ENCODE results near the gene DRG2.
A peak's percentile ranks its signal among the peaks of the same experiment; 100 is the strongest.

The DRG2 gene

DNA sequence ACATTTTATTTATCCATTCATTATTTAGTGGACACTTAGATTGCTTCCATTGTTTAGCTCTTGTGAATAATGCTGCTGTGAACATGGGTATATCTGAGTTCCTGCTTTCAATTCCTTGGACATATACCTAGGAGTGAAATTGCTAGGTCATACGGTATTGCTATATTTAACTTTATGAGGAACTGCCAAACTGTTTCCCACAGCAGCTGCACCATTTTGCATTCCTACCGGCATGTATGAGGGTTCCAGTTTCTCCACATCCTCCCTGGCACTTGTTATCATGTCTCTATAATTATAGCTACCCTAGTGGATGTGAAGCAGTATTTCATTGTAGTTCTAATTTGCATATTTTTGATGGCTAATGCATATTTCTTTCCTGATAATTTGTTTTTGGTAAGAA is 23.7 kb upstream of the DRG2 start:
- Mint-ChIP-seq H3K27me3 (no peaks in the 10 kb centered on the region), H3K4me3 (no peak overlapping the region), H3K27ac (no peak overlapping the region), H3K9me3 (ENCODE audit: low read depth) (no peaks in the 10 kb centered on the region), H3K4me1 (ENCODE audit: low read depth) (no peaks in the 10 kb centered on the region), H3K36me3 (peaks cover 2% of the 10 kb centered on the region)

DNA sequence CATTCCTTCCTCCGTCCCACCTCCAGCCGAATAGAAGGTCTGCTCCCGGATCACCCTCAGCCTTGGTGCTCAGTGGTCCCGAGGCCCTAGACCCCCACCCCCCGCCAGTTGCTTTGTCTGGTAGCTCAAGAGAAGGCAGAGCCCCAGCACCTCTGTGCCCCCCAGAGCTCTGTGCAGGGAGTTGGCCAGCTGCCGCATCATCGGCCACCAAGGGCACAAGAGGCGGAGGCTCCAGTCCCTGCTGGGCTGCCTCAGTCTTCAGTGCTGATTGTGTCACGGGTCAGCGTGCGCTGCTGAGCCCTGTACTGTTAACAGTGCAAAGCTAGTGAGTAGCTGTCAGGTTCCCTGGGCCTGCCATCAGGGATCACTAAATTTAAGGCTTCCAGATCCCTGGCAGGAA is 22.2 kb upstream of the DRG2 start:
- no peaks in the 10 kb centered on the region for H3K9me3 Mint-ChIP-seq (ENCODE audit: low read depth)
- no peak overlapping the region for H3K27ac Mint-ChIP-seq
- H3K27me3 Mint-ChIP-seq: no peaks in the 10 kb centered on the region
- no peaks in the 10 kb centered on the region for H3K4me1 Mint-ChIP-seq (ENCODE audit: low read depth)
- peaks cover 2% of the 10 kb centered on the region for H3K36me3 Mint-ChIP-seq
- H3K4me3 Mint-ChIP-seq: no peak overlapping the region

DNA sequence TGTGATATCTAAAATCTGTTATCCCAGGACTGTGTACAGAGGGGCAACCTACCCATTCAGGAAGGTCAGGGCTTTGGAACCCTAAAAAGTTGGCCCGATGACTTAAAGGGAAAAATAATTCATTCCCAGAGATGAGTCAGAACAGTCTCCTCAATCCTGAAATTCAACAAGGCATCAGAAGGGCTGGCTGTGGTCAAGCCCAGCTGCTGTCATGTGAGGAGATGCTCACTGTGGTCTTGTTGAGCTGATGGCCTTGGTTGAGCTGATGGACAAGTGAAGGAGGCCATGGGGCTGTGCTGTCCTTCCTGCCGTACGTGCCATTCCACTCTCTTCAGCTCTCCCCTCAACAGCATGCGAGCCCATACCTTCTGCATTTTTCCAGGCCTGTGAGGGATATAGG is 20.9 kb upstream of the DRG2 start:
- Mint-ChIP-seq H3K27me3 (no peaks in the 10 kb centered on the region), H3K4me3 (no peak overlapping the region), H3K36me3 (peaks cover 2% of the 10 kb centered on the region), H3K9me3 (ENCODE audit: low read depth) (no peaks in the 10 kb centered on the region), H3K27ac (no peak overlapping the region), H3K4me1 (ENCODE audit: low read depth) (peaks cover 9% of the 10 kb centered on the region)

DNA sequence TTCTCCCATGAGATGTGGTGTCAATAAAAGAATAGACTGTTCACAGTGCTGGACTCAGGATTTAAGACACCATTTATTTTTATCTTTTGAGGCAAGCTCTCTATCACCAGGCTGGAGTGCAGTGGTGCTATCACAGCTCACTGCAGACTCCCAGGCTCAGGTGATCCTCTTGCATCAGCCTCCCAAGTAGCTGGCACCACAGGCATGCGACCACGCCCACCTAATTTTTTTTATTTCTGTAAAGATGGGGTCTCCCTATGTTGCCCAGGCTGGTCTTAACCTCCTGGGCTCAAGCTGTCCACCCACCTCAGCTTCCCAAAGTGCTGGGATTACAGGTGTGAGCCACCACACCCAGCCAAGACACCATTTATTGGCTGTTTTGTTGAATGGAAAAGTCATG is 18.6 kb upstream of the DRG2 start:
- H3K36me3 Mint-ChIP-seq: no peaks in the 10 kb centered on the region
- peaks cover 10% of the 10 kb centered on the region for H3K4me1 Mint-ChIP-seq (ENCODE audit: low read depth)
- H3K4me3 Mint-ChIP-seq: no peak overlapping the region
- no peaks in the 10 kb centered on the region for H3K9me3 Mint-ChIP-seq (ENCODE audit: low read depth)
- H3K27me3 Mint-ChIP-seq: no peaks in the 10 kb centered on the region
- H3K27ac Mint-ChIP-seq: no peak overlapping the region

DNA sequence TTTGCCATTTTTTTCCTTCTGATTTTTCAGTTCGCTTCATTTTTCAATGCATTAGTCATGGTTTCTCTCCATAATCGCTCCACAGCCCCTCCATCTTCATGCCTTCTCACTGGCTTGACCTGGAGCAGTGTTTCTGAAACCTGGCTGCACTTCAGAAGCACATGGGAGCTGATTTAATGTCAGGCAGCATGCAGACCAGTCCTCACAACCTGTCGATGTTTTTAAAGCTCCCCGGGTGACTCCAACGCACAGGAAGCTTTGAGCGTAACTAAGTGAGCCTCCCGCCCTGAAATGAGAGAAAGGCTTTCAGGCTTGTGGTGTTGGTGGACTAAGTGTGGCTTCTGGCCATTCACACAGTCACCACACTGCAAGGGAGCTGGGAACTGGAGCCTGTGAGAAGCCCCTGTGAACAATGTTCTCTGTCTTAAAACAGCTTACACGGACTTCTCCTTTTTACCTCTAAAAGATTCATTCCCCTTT is 16.8 kb upstream of the DRG2 start:
- H3K4me3 Mint-ChIP-seq: no peak overlapping the region
- no peak overlapping the region for H3K27ac Mint-ChIP-seq
- peaks cover 10% of the 10 kb centered on the region for H3K4me1 Mint-ChIP-seq (ENCODE audit: low read depth)
- H3K27me3 Mint-ChIP-seq: no peaks in the 10 kb centered on the region
- no peaks in the 10 kb centered on the region for H3K9me3 Mint-ChIP-seq (ENCODE audit: low read depth)
- H3K36me3 Mint-ChIP-seq: no peaks in the 10 kb centered on the region

DNA sequence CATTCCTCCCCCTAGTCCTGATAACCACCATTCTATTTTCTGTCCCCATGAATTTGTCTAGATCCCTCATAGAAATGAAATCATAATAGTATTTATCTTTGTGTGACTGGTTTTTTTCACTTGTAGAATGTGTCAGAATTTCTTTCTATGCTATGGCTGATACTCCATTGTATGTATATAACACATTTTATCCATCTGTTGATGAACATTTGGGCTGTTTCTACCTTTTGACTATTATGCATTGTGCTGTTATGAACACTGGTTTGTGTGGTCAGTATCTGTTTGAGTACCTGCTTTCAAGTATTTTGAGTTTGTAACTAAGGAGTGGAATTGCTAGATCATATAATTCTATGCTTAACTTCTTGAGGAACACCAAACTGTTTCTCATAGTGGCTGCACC is 16.0 kb upstream of the DRG2 start:
- no peak overlapping the region for H3K4me3 Mint-ChIP-seq
- H3K27me3 Mint-ChIP-seq: no peaks in the 10 kb centered on the region
- no peaks in the 10 kb centered on the region for H3K9me3 Mint-ChIP-seq (ENCODE audit: low read depth)
- H3K4me1 Mint-ChIP-seq (ENCODE audit: low read depth): peaks cover 10% of the 10 kb centered on the region
- no peaks in the 10 kb centered on the region for H3K36me3 Mint-ChIP-seq
- H3K27ac Mint-ChIP-seq: no peak overlapping the region

DNA sequence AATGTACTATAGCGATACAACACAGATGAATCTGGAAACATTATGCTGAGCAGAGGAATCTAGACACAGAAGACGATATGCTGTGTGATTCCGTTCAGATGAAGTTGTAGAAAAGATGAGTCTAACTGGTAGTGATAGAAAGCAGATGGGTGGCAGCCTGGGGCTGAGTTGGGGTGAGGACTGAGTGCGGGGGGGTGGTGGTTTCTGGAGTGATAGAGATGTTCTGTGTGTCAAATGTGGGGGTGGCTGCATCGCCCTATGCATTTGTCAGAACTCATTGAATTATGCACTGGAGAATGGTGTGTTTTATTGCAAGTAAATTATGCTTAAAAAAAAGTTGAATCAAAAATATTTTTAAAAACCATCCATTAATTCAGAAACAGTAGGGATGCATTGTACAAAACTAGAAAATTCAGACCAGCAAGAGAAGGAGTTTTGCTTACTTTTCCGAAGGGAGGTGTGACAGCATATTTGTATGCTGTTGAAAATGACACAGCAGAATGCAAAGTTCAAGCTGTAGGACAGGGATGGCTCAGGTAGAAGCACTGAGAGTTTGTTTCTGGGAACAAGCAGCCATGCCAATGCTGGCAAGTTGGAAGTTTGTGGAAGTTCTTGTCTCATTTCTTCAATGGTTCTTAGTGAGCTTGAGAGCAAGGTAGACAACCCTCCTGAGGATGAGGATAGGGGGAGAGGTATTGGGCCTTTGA is 13.0 kb upstream of the DRG2 start:
- H3K4me1 Mint-ChIP-seq (ENCODE audit: low read depth): peaks cover 10% of the 10 kb centered on the region
- no peaks in the 10 kb centered on the region for H3K9me3 Mint-ChIP-seq (ENCODE audit: low read depth)
- no peak overlapping the region for H3K27ac Mint-ChIP-seq
- no peak overlapping the region for H3K4me3 Mint-ChIP-seq
- H3K36me3 Mint-ChIP-seq: no peaks in the 10 kb centered on the region
- peaks cover 3% of the 10 kb centered on the region for H3K27me3 Mint-ChIP-seq

DNA sequence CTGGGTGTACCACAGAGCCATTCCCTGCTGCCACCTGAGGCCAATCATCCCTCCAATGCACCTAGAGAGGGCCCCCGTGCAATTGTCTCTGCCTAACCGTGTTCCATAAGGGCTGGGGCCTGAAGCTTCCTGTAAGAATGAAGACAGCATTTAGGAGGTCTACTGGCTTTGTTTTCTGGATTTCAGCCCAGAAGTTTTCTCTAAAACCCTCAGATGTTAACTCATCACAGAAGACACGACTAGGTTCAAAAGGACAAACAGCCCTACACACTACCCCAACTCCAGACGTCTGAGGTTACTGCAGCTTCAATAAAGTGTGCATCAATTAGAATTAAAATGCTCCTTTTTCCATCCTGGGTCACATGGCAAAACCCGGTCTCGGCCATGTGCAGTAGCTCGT is 10.8 kb upstream of the DRG2 start:
- no peak overlapping the region for H3K27ac Mint-ChIP-seq
- H3K27me3 Mint-ChIP-seq: peaks cover 5% of the 10 kb centered on the region
- H3K36me3 Mint-ChIP-seq: no peaks in the 10 kb centered on the region
- no peaks in the 10 kb centered on the region for H3K4me1 Mint-ChIP-seq (ENCODE audit: low read depth)
- H3K9me3 Mint-ChIP-seq (ENCODE audit: low read depth): no peaks in the 10 kb centered on the region
- H3K4me3 Mint-ChIP-seq: no peak overlapping the region

DNA sequence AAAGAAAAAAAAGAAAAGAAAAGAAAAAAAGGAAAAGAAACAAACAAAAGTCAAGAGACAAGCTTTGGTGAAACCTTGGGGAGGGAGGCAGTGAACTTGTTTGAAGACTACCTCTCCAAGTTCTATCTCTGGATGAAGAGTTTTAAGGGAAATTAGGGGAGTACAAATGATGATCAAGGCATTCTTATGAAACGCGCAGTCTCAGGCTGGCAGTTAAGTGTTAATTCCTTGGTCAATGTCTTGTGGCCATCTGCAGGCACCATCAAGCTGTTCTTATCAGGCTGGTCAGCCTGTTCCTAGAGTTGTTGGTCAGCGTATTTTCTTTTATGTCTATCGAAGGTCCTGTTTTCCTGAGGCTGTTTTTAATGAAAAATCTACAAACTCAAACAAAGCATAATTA is 8.2 kb upstream of the DRG2 start:
- peaks cover 5% of the 10 kb centered on the region for H3K27me3 Mint-ChIP-seq
- H3K36me3 Mint-ChIP-seq: no peaks in the 10 kb centered on the region
- no peak overlapping the region for H3K27ac Mint-ChIP-seq
- H3K4me1 Mint-ChIP-seq (ENCODE audit: low read depth): no peaks in the 10 kb centered on the region
- no peaks in the 10 kb centered on the region for H3K9me3 Mint-ChIP-seq (ENCODE audit: low read depth)
- no peak overlapping the region for H3K4me3 Mint-ChIP-seq

DNA sequence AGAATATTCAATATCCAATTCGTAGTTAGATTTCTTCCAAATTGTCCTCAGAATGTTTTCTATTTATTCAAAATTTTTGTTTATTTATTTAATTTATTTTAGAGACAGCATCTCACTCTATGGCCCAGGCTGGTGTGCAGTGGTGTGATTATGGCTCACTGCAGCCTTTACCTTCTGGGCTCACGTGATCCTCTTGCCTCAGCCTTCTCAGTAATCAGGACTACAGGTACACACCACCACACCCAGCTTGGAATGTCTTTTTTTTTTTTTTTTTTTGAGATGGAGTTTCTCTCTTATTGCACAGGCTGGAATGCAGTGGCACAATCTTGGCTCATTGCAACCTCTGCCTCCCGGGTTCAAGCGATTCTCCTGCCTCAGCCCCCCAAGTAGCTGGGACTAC is 3.5 kb upstream of the DRG2 start:
- H3K36me3 Mint-ChIP-seq: no peaks in the 10 kb centered on the region
- no peaks in the 10 kb centered on the region for H3K9me3 Mint-ChIP-seq (ENCODE audit: low read depth)
- H3K27ac Mint-ChIP-seq: no peak overlapping the region
- peaks cover 3% of the 10 kb centered on the region for H3K27me3 Mint-ChIP-seq
- no peak overlapping the region for H3K4me3 Mint-ChIP-seq
- peaks cover 17% of the 10 kb centered on the region for H3K4me1 Mint-ChIP-seq (ENCODE audit: low read depth)

DNA sequence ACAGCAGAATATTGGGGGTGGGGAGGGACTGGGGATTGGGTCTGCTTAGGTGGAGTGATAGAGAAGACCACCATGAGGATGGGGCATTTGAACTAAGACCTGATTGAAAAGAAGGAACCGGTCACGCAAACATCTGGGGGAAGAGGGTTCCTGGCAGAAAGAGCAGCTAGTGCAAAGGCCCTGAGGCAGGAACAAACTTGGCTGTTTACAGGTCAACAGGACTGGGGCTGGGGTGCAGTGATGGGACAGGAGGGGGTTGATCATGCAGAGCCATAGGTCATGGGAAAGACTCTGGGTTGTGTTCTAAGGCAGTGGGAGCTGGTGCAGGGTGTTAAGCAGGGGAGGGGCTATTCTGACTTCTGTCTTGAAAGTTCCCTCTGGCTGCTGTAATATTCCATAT is 1.9 kb downstream of the DRG2 start:
- Mint-ChIP-seq H3K27me3 (no peaks in the 10 kb centered on the region), H3K27ac (peak overlapping the region; percentile 55), H3K9me3 (ENCODE audit: low read depth) (no peaks in the 10 kb centered on the region), H3K4me1 (ENCODE audit: low read depth) (peaks cover 35% of the 10 kb centered on the region), H3K4me3 (peak overlapping the region; percentile 99), H3K36me3 (peaks cover 5% of the 10 kb centered on the region)

DNA sequence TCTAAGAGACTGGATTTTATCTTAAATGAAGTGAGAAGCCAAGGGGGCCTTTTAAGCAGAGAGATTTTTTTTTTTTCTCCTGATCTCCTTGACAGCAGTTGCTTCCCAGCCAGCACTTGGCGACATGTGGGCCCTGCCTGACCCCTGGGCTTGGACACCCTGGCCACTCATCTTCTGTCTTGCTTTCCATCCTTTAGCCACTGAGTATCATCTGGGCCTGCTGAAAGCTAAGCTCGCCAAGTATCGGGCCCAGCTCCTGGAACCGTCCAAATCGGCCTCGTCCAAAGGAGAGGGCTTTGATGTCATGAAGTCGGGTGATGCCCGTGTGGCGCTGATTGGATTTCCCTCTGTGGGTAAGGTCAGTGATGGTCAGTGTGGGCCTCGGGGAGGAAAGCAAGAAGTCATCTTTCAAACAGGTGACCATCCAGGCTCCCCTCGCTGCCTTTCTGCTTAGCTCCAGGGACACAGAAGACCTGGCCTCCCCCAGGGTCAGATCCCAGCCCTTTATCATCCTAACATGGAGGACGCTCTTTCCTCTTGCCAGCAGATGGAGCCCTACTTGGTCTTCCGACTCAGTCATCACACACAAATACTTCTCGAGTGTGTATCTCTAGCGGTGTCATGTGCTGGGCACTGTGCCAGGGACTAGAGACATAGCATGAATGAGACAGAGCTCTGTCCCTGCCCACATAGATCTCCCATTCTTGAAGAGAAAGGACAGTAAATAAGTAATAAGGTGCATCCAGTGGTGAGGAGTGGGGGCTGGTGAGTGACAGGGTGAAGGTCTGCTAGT is 6.1 kb downstream of the DRG2 start:
- H3K27me3 Mint-ChIP-seq: no peaks in the 10 kb centered on the region
- no peak overlapping the region for H3K4me3 Mint-ChIP-seq
- H3K36me3 Mint-ChIP-seq: peaks cover 5% of the 10 kb centered on the region
- peaks cover 21% of the 10 kb centered on the region for H3K4me1 Mint-ChIP-seq (ENCODE audit: low read depth)
- no peaks in the 10 kb centered on the region for H3K9me3 Mint-ChIP-seq (ENCODE audit: low read depth)
- H3K27ac Mint-ChIP-seq: no peak overlapping the region

DNA sequence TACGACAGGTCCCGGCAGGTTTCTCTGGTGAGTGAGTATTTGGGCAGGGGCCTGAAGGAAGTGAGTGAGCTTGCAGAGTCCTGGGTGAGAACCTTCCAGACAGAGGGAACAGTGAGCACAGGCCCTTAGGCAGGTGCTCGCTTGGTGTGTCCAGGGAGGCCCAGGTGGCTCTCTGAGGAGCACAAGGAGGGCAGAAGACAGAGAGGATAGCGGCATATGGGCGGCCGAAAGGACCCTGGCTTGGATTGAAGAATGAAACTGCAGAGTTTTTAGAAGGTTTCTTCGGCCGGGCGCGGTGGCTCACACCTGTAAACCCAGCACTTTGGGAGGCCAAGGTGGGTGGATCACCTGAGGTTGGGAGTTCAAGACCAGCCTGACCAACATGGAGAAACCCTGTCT is 6.7 kb downstream of the DRG2 start:
- H3K4me1 Mint-ChIP-seq (ENCODE audit: low read depth): peaks cover 17% of the 10 kb centered on the region
- no peaks in the 10 kb centered on the region for H3K9me3 Mint-ChIP-seq (ENCODE audit: low read depth)
- H3K4me3 Mint-ChIP-seq: no peak overlapping the region
- no peaks in the 10 kb centered on the region for H3K27me3 Mint-ChIP-seq
- no peak overlapping the region for H3K27ac Mint-ChIP-seq
- peaks cover 5% of the 10 kb centered on the region for H3K36me3 Mint-ChIP-seq

DNA sequence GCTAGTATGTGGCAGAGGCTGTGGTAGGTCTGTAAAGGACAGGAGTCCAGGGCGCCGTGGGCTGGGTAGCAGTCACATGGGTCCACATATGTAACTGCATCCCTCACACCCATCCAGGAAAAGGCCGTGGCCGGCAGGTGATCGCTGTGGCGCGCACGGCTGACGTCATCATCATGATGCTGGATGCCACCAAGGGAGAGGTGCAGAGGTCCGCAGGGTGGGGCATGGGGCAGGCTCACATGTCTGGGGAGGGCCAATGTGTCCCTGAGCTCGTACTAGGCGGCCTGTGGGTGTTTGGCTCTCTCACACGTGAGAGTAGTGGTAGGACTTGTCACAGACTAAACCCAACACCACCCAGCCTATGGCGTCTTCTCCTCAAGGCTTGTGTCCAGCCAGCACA is 11.8 kb downstream of the DRG2 start:
- no peaks in the 10 kb centered on the region for H3K27me3 Mint-ChIP-seq
- H3K9me3 Mint-ChIP-seq (ENCODE audit: low read depth): no peaks in the 10 kb centered on the region
- H3K4me1 Mint-ChIP-seq (ENCODE audit: low read depth): peaks cover 1% of the 10 kb centered on the region
- H3K4me3 Mint-ChIP-seq: no peak overlapping the region
- no peaks in the 10 kb centered on the region for H3K36me3 Mint-ChIP-seq
- H3K27ac Mint-ChIP-seq: no peak overlapping the region

DNA sequence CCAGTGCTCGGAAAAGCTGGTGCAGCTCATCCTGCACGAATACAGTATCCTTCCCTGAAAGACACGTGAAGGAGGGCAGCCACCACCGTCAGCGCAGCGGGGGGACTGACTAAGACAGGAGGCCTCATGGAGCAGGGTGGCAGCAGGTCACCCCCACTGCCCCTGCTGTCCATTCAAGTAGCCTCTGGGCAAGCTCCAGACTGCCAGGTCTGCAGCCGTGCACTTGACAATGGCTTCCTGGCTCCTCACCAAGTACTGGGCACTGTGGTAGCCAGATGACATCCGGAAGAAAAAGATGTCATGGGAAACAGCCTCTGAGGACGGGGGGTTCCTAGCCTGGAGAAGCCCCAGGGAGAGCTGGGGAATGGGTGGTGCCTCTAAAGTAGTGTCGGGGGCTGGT is 12.9 kb downstream of the DRG2 start:
- Mint-ChIP-seq H3K4me3 (no peak overlapping the region), H3K27me3 (no peaks in the 10 kb centered on the region)

DNA sequence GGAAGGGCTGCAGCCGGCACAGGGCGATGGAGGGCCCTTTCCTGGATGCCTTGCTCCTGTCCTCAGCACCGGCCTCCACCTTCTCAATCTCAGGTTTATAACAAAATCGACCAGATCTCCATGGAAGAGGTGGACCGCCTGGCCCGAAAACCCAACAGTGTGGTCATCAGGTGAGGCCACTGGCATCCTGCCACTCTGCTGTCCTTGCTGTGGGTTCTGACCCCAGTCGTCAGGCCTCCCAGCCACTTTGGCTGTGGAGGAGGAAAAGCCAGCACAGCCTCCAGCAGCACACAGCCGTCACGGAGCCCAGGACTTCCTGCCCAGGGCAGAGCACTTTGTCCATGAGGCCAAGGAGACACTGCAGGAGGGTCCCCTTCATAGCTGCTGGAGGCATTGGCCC is 14.1 kb downstream of the DRG2 start:
- no peak overlapping the region for H3K27ac Mint-ChIP-seq
- H3K36me3 Mint-ChIP-seq: no peaks in the 10 kb centered on the region
- H3K9me3 Mint-ChIP-seq (ENCODE audit: low read depth): no peaks in the 10 kb centered on the region
- no peak overlapping the region for H3K4me3 Mint-ChIP-seq
- no peaks in the 10 kb centered on the region for H3K27me3 Mint-ChIP-seq
- H3K4me1 Mint-ChIP-seq (ENCODE audit: low read depth): peaks cover 1% of the 10 kb centered on the region

More for the DNA sequence above, 12.9 kb downstream of the DRG2 start:
- Mint-ChIP-seq H3K4me1 (ENCODE audit: low read depth) (peaks cover 1% of the 10 kb centered on the region), H3K36me3 (no peaks in the 10 kb centered on the region), H3K27ac (no peak overlapping the region), H3K9me3 (ENCODE audit: low read depth) (no peaks in the 10 kb centered on the region)
